ENCODE data around the gene SNRNP35.
"Not testable (repeated sequence)": the region's sequence is repeated elsewhere in the genome, so short reads cannot be mapped to it uniquely, and the experiment has no call there.

Gene SNRNP35, protein sequence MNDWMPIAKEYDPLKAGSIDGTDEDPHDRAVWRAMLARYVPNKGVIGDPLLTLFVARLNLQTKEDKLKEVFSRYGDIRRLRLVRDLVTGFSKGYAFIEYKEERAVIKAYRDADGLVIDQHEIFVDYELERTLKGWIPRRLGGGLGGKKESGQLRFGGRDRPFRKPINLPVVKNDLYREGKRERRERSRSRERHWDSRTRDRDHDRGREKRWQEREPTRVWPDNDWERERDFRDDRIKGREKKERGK

DNA sequence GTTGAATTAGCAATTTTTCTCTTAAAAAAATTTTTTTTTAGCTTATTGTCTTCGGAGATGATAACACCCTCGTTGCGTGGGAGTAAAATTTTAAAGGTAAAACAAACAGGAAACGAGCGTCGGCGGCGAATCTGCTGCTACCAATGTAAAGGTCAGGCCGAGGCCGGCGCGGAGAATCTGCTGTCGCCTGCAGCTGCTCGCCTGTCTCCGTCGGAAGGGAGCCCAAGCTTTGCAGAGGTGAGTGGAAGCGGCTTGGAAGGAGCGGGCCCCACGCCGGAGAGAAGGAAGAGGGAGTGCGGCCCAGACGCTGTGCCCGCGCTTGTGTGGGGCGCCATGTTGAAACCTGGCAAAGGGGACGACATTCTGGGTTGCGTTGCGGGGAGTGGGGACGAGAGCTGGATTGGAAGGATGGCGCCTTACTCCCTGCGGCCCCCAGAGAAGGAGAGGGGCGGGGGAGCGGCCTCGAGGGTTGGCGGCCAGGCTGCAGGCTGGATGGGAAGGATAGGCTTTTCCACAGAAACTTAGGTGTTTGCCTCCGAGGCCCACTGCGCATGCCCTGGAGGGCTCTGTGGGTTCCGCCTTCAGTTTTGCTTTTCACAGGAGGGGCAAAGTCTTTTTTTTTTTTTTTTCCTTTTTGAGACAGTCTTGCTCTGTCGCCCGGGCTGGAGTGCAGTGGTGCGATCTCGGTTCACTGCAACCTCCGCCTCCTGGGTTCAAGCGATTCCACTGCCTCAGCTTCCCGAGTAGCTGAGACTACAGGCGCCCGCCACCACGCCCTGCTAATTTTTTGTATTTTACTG is at the start of gene SNRNP35:
Gene SNRNP35, plus strand, starts transcription at position 160 of the 800 bp plus-strand sequence. CDS start 7,402 bp downstream, outside the sequence.
- peak; percentile 78 to 80 for DNase-seq

DNA sequence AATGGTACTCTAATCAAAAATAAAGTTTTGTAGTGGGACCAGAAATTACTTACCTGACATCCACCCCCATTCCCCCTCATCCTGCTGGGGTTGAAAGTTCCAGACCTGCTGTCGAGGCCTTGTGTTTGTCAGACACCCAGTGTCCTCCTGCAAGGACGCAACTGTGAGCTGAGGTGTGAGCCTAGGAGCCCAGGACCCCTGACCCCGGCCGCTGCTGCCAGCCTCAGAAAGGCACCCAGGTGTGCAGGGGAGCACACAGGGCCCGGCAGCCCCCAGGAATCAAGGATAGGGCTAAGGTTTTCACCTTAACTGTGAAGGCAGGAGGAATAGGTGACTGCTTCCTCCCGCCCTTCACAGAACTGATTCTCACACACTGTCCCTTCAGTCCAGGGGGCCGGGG is 49.3 kb upstream of the SNRNP35 start:
- not testable (repeated sequence) for DNase-seq

DNA sequence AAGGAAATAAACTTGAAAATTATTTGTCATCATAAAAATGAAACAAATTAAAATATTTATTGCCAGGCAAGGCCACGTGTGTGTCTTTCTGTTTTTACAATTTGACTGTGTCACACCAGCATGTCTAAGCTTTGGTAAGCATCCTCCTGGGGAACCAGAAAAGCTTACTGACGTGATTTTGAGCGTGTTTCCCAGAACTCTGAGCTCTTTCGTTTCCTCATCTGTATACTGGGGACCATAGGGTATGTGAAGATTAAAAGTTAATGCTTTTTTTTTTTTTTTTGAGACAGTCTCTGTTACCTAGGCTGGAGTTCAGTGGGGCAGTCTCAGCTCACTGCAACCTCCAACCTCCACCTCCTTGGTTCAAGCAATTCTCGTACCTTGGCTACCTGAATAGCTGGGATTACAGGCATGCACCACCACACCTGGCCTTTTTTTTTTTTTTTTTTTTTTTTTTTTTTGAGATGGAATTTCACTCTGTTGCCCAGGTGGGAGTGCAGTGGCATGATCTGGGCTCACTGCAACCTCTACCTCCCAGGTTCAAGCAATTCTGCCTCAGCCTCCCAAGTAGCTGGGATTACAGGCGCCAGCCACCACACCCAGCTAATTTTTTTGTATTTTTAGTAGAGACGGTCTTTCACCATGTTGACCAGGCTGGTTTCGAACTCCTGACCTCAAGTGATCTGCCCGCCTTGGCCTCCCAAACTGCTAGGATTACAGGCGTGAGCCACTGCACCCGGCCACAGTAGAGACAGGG is 48.5 kb upstream of the SNRNP35 start:
- DNase-seq: not testable (repeated sequence)

DNA sequence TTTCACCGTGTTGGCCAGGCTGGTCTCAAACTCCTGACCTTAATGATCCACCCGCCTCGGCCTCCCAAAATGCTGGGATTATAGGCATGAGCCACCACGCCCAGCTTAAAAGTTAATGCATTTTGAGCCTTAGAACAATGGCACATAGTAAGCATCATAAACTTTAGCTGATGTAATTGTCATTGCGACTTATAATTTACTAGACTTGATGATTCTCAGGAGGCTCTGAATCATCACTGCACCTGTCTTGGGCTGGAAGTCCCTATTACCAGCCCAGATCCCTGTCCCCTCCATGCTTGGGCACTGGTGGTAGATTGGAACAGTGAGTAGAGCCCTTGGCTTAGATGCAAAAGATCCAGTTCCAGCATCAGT is 47.9 kb upstream of the SNRNP35 start:
- no peak for DNase-seq

DNA sequence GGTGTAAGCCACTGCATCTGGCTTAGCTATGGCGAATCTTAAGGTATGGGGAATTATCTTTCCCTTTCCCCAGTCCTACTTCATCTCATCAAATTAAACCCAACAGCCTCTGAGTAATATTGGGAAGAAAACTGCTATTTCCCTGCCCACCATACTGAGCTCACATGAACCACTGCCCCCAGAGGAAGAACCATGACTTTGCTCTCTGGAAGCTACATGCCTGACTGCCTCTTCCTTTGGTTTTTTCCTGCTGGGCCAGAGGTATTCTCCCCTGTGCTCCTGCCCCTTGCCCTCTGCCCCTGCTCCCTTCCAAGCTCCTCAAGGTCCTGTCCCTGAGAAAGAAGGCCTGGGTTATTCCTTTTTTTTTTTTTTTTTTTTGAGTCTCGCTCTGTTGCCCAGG is 36.6 kb upstream of the SNRNP35 start:
- no peak for DNase-seq

DNA sequence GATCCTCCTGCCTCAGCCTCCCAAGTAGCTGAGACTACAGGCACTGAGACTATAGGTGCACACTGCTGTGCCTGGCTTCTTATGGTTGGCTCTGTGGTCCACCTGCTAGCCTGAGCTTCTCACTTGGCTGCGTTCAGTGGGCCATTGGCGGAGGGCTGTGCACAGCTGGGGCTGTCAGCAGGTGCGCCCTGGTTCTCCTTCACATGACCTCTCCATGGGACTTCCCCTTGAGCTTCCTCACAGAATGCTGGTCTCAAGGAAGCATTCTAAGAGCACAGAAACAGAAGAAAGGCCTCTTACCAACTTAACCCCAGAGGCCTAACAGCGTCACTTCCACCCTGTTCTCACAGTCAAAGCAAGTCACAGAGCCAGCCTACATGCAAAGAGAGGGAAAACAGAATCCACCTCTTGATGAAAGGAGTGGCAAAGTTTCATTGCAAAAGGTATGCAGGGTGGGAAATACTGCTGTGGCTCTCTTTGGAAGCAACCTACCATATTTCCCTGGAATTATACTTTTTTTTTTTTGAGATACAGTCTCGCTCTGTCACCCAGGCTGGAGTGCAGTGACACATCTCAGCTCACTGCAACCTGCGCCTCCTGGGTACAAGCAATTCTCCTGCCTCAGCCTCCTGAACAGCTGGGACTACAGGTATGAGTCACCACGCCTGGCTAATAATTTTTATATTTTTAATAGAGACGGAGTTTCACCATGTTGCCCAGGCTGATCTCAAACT is 30.7 kb upstream of the SNRNP35 start:
- DNase-seq: no peak

DNA sequence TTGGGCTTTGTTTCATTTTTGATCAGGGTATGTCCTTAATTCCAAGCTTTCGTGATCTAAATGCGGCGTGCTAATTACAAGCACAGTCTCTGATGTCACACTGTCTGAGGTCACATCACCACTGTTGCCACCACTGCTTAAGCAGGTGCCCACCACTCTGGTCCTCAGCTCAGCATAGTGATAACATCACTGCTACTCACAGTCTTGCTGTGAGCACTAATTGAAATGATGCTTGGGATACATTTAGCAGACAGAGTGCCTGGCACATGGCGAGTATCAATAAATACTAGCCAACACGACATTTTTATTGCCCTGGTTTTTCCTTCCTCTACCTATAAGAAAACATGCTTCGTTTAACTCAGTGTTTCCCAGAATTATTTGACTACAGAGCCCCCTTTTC is 29.3 kb upstream of the SNRNP35 start:
- no peak for DNase-seq

DNA sequence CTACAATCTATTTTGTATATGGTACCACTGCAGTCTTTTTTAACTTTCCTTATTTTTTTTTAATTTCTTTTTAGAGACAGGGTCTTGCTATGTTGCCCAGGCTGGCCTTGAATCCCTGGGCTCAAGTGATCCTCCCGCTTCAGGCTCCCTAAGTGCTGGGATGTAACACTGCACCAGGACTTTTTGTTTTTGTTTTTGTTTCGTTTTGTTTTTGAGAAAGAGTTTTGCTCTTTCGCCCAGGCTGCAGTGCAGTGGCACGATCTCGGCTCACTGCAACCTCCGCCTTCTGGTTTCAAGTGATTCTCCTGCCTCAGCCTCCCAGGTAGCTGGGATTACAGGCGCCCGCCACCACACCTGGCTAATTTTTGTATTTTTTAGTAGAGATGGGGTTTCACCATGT is 28.8 kb upstream of the SNRNP35 start:
- not testable (repeated sequence) for DNase-seq

DNA sequence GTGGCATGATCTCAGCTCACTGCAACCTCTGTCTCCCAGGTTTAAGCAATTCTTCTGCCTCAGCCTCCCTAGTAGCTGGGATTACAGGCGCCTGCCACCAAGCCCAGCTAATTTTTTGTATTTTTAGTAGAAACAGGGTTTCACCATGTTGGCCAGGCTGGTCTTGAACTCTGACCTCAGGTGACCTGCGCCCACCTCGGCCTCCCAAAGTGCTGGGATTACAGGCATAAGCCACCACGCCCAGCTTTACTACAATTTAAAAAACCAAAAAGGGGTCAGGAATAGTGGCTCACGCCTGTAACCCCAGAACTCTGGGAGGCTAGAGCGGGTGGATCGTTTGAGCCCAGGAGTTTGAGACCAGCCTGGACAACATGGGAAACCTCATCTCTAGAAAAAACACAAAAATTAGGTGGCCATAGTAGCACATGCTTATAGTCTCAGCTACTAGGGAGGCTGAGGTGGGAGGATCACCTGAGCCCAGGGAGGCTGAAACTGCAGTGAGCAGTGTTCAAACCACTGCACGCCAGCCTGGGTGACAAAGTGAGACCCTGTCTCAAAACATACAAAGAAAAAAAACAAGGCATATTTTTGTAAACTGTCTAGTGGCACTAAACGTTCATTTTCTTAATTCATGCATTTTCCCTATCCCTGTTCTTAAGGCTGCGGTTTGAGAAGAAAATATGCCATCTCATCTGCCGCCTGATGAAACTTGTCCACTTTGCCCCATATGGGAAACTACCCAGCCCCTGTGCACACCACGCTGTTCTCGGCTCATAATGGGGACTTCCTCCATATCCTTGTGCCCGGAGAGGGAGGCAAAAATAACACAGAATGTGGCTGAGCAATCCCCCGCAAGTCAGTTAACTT is 25.8 kb upstream of the SNRNP35 start:
- DNase-seq: peak; percentile 95 to 97

DNA sequence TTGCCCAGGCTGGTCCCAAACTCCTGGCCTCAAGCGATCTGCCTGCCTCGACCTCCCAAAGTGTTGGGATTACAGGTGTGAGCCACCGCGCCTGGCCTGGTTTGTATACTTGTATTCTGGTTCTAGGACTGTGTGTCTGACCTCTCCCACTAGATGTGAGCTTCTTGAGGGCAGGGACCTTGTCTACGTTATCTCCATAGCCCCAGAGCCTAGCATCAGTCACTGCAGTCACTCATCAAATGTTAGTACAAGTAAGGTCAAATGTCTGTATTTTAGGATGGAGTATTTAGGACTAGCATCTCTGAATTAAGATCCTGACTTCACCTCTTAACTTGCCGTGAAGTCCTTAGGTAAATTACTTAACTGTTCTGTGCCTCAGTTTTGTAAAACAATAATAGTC is 24.3 kb upstream of the SNRNP35 start:
- DNase-seq: no peak

DNA sequence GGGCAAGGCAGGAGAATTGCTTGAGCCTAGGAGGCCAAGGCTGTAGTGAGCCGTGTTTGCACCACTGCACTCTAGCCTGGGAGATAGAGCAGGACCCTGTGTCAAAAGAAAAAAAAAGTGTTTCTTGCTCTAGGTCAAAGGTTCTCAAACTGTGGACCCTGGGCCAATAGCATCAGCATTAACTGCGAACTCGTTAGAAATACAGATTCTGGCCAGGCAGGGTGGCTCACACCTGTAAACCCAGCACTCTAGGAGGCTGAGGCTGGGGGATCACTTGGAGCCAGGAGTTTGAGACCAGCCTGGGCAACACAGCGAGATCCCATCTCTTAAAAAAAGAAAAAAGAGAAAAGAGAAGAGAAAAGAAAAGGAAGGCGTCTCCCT is 22.3 kb upstream of the SNRNP35 start:
- no peak for DNase-seq

DNA sequence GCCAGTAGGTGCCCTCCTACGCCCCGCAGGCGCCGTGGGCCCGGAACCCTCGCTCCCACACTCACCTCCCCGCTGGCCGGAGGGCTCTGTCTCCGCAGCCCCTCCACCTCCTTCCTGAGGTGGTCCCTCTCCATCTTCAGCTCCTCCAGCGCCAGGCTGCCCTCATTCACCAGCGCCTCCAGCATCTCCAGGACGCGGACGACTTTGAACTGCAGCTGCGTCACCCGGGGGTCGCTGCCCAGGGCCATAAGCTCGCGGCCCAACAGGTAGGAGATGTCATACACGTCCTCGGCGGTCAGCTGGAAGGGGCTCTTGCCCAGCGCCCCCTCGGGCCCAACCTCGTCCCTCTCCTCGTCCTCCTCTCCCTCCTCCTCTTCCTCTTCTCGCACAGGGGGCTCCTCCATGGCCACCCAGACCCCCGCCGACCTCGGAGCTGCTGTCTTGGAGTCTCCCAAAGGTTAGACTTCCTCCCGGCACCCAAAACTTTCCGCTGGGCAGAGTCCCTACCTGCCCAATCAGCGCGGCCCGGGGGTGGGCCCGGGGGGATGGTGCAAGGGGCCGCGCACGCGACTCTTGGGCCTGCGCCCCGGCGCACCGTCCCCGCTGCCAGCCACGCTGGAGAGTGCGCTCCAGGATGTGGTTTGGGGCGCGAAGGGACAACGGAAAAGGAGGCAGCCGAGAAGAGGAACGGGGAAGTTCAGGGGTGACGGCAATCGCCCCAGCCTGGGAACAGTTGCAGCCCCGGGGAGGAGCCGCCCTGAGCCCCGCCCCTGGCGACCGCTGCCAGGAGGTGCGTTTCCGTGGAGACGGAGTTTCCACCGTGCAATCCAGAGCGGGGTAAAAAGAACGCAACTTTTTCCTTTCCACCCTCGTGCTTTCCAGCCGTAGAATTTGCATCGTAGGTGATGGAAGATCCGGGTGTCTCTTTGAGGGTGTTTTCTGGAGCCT is 21.6 kb upstream of the SNRNP35 start, which contains the start of gene RILPL2:
Gene RILPL2, minus strand, starts transcription at position 668 of the 948 bp plus-strand sequence. Its CDS starts 264 bp downstream, at position 404.
- DNase-seq: peak; percentile 97 to 98

DNA sequence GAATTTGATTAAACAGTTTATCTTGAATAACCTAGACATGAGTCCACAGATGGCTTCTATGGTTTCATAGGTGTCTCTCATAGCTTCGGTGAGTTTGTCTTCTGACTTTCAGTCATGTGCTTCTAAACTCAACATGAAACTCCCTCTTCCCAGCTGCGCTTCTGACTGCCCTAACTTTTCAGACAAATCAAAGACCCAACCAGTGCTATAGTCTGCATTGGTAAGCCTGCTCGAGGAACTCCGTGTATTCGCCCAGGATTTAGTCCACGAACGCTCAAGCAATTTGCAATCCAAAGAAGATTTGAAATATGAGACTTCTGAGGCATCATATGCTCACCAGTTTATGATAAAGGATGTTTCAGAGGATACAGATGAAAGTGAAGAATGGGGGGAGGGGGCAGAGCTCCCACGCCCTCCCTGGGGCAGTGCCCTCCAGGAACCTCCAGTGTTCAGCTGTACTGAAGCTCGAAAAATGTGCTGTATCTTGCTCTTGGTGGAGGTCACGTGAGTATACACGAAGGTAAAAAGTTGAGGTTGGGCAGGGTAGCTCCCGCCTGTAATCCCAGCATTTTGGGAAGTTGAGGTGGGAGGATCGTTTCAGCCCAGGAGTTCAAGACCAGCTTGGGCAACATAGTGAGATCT is 16.3 kb upstream of the SNRNP35 start:
- no peak for DNase-seq

DNA sequence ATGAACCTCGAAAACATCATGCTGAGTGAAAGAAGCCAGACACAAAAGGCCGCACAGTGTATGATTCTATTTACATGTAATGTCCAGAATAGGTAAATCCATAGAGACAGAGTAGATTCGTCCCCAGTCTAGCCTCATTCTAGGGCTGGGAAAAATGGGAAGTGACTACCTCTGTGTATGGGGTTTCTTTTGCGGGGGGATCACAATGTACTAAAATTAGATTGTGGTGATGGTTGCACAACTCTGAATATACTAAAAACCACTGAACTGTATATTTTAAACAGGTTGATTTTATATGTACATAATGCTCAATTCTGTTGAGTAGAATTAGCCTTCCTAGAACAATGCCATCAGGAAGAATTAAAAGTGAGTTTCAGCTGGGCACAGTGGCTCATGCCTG is 15.2 kb upstream of the SNRNP35 start:
- peak in 1 of 2 donors; percentile 39 for DNase-seq

DNA sequence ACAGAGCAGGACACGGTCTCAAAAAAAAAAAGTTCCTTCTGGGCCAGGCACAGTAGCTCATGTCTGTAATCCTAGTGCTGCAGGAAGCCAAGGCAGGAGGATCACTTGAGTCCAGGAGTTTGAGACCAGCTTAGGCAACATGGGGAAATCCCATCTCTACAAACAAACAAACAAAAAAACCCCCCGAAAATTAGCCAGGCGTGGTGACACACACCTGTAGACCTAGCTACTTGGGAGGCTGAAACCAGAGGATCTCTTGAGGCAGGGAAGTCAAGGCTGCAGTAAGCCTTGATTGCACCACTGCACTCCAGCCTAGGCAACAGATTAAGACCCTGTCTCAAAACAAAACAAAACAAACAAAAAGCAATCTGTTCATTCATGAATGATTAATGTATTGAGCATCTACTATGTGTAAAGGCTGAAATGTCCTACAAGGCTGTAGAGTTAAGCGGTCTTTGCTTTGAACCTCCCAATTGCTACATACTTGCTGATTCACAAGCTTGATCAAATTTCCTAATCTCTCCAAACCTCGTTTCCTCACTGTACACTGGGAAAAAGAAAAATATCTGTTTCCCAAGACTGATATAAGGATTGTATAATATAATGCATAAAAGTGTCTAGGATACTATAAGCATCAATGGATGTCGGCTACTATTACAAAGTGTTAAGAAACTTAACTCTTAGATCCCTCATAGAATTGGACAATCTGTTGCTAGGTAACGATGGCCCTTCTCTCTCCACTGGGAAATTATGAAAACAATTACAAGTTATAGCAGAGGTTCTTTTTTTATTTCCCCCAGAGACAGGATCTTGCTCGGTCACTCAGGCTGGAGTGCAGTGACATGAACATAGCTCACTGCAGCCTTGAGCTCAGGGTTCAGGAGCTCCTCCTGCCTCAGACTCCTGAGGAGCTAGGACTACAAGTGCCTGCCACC is 13.6 kb upstream of the SNRNP35 start:
- DNase-seq: peak; percentile 84 to 85

DNA sequence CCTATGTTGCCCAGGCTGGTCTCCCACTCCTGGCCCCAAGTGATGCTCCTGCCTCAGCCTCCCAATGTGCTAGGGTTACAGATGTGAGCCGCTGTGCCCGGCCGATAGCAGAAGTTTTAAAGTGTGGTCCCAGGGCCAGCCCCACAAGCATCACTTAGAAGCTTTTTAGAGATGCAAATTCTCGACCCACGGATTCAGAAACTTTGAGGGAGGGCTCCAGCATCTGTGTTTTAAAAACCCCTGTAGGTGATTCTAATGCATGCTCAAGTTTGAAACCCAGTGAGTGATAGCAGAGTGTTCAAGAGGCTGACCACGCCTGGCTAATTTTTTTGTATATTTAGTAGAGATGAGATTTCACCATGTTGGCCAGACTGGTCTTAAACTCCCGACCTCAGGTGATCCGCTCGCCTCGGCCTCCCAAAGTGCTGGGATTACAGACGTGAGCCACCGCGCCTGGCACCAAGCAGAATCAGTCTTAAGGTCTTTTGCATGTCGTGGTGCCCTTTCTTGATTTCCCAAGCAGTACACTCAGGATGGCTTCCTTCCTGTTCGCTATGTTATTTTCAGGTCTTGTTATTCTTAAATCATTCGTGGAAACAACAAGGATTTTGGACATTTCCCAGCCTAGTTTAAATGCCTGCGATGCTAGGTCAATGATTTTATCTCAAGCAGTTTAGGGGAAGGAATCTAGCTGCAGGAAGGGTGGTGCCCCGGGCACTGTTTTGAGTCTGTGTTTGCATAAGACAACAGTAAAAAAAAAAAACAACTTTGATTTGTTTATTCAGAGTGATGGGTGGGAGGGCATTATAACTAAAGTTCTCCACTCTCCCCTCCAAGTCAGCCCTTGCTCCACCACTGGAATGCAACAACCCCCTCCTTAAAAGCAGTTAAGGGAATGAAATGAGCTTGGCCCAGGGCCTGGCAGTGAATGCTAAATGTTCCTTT is 12.3 kb upstream of the SNRNP35 start:
- DNase-seq: no peak

DNA sequence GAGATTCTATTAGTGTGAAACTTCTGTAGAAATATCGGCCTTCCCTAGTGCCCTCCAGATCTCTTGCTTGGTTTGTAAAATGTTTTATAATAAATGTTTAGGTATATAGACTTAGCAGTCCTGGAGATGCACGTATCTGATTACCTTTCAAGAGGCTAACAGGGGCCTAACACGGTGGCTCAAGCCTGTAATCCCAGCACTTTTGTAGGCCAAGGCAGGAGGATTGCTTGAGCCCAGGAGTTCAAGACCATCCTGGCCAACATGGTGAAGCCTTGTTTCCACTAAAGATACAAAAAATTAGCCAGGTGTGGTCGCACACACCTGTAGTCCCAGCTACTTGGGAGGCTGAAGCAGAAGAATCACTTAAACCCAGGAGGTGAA is 11.6 kb upstream of the SNRNP35 start:
- no peak for DNase-seq

DNA sequence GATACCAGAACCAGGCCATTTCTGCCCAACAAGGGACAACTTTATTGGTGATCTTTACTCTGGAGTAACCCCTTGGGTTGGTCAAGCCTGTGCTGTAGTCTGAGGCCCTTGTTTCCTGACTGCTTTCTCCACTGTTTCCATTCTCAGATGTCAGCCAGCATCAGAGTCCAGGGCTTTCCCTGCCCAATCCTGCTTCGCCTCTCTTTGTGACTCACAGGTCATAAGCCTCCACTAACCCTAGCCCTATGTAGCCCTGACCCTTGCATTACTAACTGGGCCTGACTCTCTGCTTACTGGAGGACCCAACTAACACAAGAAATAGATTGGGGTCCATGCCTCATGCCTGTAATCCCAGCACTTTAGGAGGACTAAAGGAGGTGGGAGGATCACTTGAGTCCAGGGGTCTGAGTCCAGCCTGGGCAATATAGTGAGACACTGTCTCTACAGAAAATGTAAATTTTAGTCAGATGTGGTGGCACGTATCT is 8.6 kb upstream of the SNRNP35 start:
- DNase-seq: peak; percentile 74 to 87
